ENCODE measurements around the gene SPRYD4. TPM values are rescaled to one million over a fixed set of nuclear protein-coding genes. Genes with fewer than 3 reads are reported as not detected.
"Not testable (repeated sequence)": the region's sequence is repeated elsewhere in the genome, so short reads cannot be mapped to it uniquely, and the experiment has no call there.

SPRYD4 gene
- total RNA-seq, 1 donor from 2014 or later: 2.1 TPM

- no peak for DNase-seq
Observed at GRCh38 chr12:56476972-56477432, 8.6 kb downstream of the SPRYD4 start.

DNA sequence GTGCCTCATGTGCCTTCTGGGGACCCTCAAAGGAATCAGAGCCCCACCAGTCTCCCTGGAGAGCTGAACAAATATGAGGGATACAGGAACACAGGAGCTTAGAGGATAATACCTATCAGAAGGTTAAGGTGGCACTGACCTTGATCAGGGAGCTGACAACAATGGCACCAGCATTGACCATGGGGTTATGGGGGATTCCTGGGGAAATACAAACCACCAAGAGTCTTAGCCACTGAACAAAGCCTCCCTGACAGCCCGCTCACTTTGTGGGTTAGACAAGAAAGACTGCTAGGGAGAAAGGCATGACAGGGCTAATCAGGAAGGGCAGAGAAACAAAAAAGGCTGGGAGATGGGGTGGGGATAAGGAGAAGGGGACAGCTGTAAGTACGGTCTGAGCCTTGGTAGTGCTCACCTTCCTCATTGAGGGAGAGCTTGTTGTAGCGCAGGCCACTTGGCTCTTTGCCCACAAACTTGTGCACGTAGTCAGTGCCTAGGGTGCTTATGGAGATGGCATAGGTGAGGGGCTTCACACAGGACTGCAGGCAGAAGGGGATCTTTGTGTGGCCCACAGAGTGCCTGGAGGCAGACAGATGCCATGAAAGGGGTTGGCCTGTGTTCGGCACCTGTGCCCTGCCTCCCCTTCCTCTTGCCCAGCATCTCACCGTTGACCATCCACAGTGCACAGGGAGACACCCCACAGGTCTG, 9.3 kb downstream of the SPRYD4 start:
- no peak for DNase-seq

GRCh38 chr12:56479625-56480024, 11.2 kb downstream of the SPRYD4 start:
- no peak for DNase-seq

- no peak for DNase-seq
Observed at GRCh38 chr12:56484566-56484965, 16.2 kb downstream of the SPRYD4 start.

- DNase-seq: no peak
Observed at GRCh38 chr12:56486694-56487093, 18.3 kb downstream of the SPRYD4 start.

DNA sequence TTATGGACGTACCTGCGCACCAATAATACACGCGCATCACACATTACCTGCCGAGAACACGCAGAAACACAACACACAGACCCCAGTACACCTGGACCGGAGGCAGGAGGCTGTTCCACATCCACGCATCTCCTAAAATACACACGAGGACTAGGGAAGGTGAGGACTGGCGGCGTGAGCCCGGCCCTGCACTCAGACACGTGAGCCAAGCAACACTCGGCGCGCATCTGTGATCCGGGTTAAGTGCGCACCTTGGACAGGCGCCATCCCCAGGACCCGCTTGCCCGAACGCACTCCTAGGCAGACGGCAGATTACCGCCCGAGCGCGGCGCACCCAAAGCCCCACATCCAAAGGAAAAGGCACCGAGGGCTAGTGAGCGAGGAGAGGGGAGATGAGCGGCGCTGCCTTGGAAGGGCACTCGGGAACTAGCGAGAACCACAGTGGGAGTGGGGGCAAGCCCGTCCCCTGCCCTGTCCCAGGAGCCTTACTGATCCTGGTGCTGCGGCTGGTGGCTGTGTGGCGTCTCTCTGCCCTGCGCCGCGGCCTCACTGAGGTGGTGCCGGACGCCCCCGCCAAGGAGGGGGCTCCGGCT, 19.2 kb downstream of the SPRYD4 start:
- peak; percentile 40 for DNase-seq

GRCh38 chr12:56488041-56488955, 19.9 kb downstream of the SPRYD4 start, which contains the start of gene GLS2:
Gene GLS2 (minus strand): TSS chr12:56488161. CDS start chr12:56488118, 43 bp downstream.
- peak; percentile 81 for DNase-seq

DNA sequence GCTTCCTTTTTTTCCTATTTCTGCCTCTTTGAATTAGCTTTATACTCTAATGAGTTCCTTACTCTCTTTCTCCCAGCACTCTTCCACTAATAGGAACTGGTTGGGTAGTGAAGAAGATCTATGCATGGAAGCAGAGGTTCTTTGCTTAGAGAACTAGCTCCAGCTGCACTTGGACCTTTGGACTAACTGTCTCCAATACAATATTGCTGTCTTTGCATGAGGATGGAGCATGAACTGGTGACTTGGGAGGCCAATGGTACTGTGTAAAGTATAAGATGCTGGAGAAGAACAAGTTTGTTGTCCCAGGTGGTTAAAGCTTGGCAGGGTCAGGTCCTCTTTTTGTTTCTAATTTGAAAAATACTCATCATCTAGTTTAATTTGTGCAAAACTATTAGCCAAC, 22.0 kb downstream of the SPRYD4 start:
- DNase-seq: no peak

DNA sequence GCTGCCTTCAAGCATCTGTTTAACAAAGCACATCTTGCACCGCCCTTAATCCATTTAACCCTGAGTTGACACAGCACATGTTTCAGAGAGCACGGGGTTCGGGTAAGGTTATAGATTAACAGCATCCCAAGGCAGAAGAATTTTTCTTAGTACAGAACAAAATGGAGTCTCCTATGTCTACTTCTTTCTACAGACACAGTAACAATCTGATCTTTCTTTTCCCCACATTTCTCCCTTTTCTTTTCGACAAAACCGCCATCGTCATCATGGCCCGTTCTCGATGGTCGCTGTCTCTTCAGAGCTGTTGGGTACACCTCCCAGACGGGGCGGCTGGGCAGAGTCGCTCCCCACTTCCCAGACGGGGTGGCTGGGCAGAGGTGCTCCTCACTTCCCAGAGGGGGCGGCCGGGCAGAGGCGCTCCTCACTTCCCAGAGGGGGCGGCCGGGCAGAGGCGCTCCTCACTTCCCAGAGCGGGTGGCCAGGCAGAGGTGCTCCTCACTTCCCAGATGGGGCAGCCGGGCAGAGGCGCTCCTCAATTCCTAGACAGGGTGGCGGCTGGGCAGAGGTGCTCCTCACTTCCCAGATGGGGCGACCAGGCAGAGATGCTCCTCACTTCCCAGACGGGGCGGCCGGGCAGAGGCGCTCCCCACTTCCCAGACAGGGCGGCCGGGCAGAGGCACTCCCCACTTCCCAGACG, 25.2 kb downstream of the SPRYD4 start:
- DNase-seq: not testable (repeated sequence)

- not testable (repeated sequence) for DNase-seq
Observed at GRCh38 chr12:56494106-56494415, 25.7 kb downstream of the SPRYD4 start.

DNA sequence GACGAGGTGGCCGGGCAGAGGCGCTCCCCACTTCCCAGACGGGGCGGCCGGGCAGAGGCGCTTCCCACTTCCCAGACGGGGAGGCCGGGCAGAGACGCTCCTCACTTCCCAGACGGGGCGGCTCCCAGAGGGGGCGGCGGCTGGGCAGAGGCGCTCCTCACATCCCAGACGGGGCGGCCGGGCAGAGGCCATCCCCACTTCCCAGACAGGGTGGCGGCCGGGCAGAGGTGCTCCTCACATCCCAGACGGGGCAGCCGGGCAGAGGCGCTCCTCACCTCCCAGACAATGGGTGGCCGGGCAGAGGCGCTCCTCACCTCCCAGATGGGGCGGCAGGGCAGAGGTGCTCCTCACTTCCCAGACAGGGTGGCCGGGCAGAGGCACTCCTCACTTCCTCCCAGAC, 26.1 kb downstream of the SPRYD4 start:
- not testable (repeated sequence) for DNase-seq

GRCh38 chr12:56496704-56497103, 28.3 kb downstream of the SPRYD4 start:
- peak; percentile 20 for DNase-seq

- not testable (repeated sequence) for DNase-seq
Observed at GRCh38 chr12:56498126-56498902, 29.9 kb downstream of the SPRYD4 start.

DNA sequence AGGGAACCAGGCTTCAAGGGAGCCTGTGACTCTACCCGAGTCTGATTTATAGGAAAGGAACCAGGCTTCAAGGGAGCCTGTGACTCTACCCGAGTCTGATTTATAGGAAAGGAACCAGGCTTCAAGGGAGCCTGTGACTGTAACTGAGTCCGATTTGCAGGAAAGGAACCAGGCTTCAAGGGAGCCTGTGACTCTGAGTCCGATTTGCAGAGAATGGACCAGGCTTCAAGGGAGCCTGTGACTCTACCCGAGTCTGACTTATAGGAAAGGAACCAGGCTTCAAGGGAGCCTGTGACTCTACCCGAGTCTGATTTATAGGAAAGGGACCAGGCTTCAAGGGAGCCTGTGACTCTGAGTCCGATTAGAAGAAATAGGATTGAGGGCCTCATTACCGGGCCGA, 31.1 kb downstream of the SPRYD4 start:
- not testable (repeated sequence) for DNase-seq

GRCh38 chr12:56499879-56500278, 31.5 kb downstream of the SPRYD4 start:
- DNase-seq: not testable (repeated sequence)

DNA sequence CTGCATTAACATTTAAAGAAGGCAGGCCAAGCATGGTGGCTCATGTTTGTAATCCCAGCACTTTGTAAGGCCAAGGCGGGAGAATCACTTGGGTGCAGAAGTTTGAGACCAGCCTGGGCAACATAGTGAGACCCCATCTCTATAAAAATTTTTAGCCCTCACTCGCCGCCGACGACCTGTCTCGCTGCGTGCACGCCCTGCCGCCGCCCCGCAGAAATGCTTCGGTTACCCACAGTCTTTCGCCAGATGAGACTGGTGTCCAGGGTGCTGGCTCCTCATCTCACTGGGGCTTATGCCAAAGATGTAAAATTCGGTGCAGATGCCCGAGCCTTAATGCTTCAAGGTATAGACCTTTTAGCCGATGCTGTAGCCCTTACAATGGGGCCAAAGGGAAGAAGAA, 42.4 kb downstream of the SPRYD4 start:
- DNase-seq: no peak

DNA sequence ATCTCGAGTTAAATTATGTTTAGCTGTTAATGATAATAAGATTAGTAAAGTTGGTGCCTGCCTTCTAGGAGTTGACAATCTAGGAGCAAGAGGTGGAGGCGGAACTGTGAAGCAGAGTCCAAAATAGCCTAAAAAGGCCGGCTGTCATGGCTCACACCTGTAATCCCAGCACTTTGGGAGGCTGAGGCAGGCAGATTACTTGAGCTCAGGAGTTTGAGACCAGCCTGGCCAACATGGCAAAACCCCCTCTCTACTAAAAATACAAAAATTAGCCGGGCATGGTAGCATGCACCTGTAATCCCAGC, 45.6 kb downstream of the SPRYD4 start:
- DNase-seq: not testable (repeated sequence)

DNA sequence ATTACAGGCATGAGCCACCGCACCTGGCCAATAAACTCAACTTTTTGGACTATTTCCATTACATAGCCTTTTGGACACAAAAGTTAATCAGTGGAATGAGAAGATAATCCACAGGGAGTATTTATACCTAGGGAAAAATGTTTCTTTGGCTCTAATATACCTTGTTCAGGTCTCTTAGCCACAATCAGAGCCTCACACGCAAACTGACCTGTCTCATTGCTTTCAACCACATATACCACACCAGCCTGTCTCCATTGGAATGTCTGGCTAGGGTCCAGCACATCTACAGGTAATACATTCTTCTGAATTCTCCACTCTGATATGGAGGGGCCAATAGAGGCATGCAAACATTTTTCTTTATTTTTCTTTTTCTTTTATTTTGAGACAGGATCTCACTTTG, 49.5 kb downstream of the SPRYD4 start:
- no peak for DNase-seq

GRCh38 chr12:56518570-56518969, 50.2 kb downstream of the SPRYD4 start:
- DNase-seq: no peak

- DNase-seq: peak; percentile 5
Observed at GRCh38 chr12:56520048-56520447, 51.7 kb downstream of the SPRYD4 start.

DNA sequence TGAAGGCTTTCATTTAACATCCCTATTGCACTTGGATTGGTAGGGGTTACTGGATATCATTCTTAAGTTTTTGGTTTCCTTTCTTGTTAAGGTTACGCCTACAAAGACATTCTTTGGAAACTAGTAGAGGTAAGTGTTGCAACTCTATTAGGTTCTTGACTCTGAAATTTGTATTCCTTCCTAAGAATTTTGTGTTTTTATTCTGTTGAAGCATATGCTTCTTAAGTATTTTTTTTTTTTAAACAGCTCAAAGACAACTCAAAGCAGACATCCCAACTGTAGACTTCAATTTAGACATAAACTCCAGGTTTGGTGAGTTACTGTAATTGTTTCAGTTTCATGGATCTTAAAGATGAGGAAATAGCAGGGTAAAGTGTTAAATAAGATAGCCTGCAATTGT, 52.1 kb downstream of the SPRYD4 start:
- peak; percentile 3 for DNase-seq

DNA sequence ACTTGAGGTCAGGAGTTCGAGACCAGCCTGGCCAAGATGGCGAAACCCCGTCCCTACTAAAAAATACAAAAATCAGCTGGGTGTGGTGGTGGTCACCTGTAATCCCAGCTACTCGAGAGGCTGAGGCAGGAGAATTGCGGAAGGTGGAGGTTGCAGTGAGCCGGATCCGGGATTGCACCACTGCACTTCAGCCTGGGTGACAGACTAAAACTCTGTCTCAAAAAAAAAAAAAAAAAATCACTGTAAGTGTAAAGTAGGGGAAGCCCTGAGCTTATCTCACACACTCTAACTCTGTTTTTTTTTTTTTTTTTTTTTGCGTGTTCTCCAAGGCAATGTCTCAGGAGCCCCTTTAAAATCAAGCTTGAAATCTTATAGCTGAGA, 52.8 kb downstream of the SPRYD4 start:
- no peak for DNase-seq

Data from tongue (tissue), 2 donors.